GM04503 (cell line): ENCODE results near the gene ZBTB20.

Experiments used
- DNase-seq: peaks from one replicate; pipeline ENCODE4 v3.0.0-alpha.2; 2012; ENCODE audit warnings: low read depth

Gene ZBTB20

DNA sequence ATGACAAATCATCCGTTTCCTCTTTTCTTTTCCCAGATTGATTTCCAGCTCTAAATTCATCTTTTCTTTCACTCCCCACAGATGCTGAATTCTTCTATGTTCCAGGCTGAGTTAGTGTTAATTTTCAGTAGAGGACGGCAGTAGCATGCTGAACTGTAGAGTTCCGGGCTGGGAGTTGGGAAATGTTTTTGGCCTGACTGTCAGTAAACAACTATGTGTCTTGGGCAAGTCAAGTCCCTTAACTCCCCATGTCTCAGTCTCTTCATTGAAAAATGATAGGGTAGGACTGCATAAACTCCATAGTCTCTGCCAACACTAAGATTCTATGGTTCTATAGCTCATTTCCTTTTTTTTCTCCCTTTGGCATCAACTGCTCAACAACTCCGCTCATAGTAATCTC is 519.3 kb downstream of the ZBTB20 start:
- DNase-seq, result no peak

DNA sequence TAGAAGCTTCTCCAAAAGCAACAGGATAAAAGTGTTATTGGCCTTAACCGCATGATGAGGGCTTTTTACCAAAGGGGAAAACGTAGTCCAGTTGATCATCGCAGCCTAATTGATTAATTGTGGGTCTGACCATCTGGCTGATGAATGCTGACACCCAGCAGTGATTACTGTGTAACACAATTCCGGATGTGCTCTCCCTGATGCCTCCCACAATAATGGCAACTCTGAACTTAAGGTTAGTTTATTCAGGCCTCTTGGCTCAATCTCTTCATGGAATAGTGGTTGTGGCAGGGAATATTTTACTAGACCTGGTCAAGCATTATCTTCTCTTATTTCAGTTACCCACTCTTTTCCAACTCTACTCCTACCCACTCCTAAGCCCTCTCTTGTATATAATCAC is 520.3 kb downstream of the ZBTB20 start:
- DNase-seq, result no peak

DNA sequence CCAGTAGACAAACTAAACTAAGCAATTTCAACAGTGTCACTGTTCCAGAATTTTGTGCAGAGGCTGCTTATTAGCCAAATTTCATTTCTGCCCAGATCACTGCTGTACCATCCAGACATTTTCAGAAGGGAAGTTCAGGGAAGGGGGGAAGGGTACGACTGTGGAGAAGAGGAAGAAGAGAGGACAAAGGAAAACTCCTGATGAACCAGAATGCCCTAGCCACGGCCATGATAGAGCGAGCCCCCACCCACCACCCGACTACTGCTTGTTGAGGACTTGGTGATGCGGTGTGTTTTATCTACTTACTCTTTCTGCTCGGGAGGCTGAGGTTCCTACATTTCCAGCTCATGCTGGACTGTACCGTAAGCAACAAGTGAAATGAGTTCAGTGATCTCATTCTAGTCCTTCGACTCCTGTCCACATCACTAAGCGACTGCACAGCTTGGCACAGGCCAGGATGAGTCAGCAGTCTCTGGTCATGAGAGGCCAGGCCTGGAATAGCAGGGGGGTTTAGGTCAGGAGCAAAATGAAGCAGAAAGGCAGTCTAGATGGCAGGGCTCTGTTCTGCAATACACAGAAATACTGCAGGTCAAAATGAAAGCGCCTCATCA is 522.4 kb downstream of the ZBTB20 start:
- peak; percentile 92 for DNase-seq

DNA sequence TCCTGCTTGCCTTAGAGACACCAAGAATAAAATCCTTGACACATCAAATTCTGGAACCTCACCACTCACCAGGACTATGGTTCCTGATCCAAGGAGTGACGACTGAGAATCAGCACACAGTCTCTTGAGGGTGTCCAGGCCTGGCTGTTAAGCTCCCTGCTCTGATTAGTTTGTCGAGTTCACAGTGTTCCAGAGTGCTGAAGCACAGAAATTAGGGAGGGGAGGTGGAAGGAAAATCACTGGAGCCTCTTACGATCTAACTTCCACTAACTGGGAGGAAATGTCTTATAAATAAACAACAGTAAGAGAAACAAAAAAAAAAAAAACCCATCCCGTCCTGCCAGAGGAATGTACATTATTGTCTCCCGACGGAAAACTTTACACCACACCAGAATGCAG is 523.0 kb downstream of the ZBTB20 start:
- peak; percentile 34 for DNase-seq

DNA sequence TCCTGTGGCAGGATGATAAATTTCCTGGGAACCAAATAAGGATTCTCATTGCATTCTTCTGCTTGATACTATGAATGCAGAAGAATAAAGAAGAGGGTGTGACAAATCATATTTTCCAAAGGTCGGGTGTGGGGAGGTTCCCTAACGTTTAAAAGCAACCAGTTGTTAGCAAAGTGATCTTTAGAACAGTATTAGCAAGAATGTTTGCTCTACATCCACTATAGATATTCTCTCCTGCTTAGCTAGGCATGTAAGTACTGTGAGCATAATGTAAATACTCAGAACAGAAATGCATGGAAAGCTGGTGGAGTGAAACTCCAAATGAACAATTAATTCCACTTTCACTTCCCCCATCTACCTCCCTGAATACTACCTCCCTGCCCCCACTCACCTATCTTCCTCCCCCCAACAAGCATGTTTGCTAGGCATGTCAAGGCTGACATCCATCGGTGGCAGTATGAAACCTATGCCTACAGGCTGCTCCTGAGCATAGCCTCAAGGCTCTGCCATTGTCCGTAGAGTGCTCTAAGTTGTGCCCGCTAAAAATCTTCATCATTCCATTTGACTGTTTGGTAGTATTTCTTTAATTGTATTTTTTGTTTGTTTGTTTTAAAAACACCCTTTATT is 523.6 kb downstream of the ZBTB20 start:
- no peak for DNase-seq

DNA sequence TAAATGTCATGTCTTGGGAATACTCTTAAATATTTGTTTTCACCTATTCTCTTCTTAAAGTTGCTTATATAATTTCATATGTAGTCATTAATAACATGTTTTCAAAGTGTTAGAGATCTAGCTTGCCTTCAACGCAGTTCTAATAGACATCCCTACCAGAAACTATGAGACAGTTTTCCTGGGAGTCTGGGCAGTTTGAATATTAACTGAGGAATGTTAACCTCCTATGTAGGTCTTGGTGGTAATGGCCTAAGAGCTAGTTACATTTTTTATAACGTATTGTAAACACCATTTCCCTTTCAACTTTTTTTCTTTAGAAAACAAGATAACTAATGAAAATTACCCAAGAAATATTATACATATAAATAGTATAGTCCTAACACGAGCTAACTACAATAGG is 525.1 kb downstream of the ZBTB20 start:
- no peak for DNase-seq

DNA sequence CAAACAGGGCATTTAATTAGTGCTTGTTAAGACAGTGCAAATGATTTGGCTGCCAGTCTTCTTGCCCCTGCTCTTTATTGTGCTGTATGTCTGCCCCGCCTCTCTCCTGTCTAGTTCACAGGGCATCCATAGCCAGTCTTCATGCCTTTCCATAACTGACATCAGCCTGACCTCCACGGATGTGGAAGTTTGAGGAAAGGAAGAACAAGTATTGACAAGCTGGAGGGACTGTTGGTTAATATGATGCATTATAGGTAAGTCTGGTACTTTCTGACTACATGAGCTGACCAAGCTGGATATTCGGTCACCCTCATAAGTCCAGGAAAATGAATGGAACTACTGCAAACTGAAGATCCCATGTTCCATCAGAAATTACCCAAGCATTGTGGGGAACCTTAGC is 527.3 kb downstream of the ZBTB20 start:
- no peak for DNase-seq

DNA sequence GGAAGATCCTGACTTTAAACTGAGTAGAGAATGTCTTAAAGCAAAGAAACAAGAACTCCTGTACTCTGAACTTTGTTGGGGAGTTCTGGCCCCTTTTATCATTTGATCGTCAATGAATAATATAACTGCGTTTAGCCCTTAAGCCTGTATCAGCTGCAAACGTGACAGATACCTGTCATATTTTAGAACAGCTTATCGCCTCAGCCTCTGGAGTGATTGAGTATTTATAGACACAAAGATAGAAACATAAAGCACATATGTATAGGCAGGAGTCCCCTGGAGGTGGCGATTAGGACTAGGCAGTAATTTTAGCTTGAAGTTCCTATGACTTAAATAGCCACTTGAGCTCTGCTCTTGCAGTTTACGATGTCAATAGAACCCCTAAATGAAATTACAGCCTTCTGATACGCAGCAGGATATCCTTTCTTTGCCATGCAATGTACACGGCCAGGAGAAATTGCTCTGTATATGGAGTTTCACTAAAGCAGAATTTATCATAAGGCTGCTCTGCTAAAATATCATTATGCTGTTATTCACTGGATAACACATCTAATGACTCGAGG is 531.5 kb downstream of the ZBTB20 start:
- DNase-seq, result no peak

DNA sequence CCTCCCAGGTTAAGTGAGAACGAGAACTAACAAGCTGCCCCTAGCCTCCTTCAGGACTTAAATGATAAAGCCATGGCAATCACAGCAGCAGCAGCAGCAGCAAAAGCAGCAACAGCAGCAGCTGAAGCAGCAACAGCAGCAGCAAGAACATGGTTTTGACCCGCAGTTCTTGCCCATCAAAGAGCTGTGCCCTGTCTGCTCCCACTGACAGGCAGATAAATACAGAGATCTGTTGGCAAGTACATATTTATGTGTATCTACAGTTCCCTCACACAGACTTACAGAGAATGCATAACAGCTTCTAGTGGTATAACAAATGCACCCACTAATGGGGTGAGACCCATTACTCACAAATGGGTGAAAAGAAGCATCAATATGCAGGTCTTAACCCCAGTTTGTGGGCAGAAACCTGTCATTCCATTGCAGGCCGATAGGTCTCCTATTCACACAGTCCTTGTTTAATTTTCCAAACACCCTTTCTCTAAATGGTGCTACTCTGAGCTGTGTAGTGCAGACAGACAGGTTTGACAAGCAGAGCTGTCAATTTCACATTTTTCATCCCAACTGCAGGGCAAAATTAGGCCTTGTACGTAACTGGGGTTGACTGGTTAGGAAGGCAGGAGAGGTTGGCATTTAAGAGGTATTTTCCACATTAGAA is 537.0 kb downstream of the ZBTB20 start:
- no peak for DNase-seq

DNA sequence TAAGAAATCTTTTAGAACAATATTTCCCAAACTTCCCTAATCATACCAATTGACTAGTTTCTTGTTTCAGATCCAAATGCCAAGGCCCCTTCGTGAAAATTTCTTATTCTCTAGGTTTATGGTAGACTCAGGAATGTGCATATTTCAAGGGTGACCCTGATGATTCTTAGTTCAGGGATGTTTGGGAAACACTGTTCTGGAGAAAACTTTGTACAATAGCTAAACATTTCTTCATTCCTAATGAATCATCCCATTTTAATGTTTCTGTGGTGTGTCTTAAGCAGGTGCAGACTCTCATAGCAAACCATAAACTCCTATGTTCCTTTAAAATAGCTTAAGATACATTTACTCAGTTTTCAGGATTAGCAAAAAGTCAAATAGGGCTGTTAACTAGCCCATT is 538.8 kb downstream of the ZBTB20 start:
- DNase-seq, result peak; percentile 92

DNA sequence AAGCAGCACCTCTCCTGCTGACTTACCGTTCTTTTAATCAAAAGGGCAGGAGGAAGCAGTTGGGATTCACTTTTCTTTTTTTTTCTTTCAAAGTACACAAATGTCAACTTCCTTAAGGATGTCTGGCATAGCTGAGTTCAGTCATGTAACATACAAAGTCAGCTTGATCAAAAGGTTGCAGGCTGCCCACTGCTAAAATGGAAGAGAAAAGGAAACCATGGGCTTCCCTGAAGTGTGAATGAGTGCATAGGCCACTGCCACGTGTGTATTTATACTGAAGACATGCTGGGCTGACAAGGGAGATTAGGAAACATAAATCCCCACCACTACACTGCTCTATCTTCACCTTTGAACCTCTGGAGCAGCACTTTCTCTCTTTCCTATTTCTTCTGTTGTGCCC is 540.8 kb downstream of the ZBTB20 start:
- no peak for DNase-seq

DNA sequence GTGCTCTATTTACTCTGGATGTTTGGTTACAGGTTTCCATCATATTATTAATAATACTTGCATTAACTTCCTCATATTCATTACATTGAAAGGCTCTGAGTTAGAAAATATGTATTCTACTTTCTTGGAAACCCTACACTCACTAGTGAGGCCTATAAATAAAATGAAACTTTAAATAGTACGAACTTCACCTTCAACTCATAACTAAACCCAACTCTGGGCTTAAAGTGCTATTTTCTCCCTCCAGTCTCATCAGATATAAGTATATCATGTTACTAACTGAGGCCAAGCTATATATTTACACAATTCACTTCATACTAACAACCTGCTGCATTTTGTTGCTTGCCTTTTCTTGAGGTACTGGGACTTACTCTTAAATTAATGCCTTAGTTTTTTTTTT is 546.5 kb downstream of the ZBTB20 start:
- no peak for DNase-seq

DNA sequence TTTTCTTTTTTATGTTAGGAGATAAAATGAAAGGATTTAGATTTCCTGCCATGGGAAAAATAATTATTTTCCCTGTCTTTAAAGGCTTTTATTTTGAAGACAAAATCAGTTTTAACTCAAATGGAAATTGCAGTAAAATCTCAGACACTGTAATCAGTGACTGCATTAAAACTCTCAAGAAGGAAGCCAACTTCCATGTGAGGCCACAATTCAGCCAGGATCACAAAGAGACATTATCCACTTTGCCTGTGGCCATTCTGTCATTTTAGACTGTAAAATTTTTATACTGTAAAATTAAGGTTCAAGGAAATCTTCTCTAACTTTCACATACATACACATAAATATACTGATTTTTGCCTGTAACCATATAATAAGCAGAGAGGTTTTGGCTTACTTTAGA is 549.2 kb downstream of the ZBTB20 start:
- no peak for DNase-seq

DNA sequence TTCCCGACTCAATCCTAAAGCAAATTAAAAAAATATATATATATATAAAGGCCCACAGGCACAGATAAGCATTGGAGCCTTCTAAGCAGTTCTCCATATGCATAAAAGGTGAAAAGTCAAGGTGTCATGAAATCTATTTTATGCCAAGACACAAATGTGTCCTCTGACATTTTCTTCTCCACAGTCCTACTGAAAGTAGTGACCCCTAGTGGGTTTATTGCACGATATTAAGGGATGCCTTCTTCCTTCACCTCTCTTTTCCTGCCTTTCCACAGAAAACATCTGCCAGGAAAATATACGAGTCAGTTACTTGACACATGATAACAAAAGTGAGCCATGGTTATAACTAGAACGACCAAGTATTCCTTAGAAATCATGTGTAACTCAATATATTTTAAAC is 550.1 kb downstream of the ZBTB20 start:
- no peak for DNase-seq

DNA sequence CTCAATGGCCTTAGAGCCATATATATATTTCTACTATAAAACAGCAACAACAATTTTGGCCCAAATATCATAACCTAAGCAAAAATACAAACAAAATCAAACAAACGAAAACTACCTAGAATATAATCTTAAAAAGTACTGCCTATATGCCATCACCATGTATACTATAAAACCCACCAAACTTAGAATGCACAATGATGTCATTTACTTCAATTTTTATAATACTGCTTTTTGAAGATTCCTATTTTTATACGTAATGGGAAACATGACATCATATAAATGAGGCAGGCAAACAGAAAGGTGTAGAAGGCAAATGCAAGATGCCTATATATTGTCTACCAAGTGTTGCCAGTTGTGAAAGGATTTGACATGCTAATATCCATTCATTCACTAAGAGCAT is 550.9 kb downstream of the ZBTB20 start:
- no peak for DNase-seq

DNA sequence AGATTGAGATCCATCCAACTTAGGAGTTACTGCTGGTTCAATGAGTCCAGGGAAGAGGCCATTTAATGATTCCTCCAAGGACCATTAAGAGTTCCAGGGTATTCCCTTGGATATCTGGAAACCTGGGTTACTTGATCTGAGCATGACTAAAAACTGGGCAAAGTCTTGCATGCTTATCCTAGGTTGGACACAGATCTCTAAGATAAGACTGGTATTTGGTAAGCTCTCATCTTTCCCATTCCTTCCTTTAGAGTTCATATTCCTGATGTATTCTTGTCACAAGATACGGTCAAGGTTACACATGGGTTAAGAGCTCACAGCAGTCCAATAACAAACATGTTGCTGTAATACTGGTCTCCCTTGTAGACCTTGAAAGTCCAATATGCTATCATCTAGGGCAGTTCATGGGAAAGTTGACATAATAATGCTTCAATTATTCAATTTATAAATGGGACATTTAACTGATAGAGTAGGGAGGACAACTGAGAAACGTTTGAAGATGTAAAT is 551.5 kb downstream of the ZBTB20 start:
- no peak for DNase-seq

DNA sequence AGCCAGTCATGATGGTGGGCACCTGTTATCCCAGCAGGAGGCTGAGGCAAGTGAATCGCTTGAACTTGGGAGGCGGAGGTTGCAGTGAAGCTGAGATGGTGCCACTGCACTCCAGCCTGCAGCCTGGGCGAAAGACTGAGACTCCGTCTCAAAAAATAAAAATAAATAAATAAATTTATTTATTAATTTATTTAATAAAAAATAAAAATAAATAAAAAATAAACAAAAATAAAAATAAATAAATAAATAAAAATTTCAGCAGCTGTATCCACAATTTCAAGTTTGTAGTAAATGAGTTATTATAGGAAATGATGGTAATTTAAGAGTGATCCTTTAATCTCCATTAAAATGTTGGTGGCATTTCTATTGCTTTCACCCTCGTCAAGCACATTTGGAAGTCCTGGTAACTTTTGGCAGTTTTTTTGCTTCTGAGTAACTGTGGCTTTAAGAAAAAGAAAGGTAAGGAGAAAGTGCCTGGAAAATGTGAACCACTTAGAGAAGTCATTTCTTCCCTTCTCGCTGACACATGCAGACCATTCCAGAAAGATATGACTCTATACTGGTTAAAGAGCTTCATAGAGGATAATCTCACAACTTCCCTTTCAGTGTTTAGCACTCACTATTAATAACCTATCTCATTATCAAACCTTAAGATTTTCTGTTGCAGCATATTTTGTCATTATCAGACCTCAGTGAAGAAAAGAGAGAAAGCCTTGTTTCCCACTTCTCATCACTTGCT is 556.6 kb downstream of the ZBTB20 start:
- no peak for DNase-seq

DNA sequence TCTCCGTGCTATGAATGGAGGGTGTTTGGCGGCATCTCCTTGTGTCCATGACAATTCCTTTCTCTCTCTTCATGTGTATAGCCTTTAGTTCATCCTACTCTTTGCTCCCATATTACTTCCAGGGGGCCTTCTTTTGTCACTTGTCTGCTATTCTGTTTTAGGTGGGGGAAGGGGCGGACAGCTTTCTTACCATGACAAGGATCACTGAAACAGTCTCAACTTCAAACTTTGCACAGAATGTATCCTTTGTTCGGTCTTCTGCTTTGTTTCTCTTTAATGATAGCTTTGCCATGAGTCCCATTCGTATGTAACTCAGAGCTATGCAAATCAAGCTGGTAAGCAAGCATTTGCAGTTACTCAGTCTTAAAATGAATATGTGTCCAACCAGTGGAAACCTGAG is 559.1 kb downstream of the ZBTB20 start:
- DNase-seq, result no peak

DNA sequence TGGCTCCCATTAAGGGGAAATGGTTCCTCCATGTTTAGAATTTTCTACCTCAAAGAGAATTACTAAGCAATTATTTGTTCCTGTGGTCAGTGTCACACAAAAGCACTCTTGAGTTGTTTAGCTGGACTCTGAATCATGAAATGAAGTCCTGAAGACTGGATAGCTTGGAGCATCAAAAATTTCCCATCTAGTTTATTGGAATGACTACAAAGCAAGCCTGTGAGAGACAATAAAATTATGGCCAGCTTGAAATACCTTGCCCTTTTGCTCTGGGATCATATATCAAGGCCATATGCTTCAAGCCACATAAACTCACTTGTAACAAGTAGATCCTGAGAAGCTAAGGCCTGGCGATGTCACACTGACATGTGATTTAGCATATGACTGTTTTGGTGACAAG is 561.0 kb downstream of the ZBTB20 start:
- DNase-seq, result no peak

DNA sequence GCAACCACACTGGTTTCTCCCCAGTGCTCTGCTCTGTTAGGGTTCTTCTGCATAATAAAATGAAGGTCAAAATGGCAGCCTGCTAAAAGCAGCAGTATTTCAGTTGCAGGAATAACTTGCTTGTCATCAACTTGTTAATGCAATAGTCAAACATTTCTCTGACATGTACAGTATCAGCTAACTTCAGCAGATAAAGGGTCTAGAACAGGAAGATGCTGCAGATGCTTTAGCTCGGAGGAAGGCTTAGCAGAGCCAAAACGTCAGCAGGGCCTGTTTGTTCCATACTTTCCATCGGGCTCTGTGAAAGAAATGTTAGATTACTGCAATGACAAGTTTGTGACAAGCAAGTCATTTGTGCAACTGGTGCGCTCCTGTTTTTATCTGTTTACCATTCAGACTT is 561.4 kb downstream of the ZBTB20 start:
- no peak for DNase-seq

DNA sequence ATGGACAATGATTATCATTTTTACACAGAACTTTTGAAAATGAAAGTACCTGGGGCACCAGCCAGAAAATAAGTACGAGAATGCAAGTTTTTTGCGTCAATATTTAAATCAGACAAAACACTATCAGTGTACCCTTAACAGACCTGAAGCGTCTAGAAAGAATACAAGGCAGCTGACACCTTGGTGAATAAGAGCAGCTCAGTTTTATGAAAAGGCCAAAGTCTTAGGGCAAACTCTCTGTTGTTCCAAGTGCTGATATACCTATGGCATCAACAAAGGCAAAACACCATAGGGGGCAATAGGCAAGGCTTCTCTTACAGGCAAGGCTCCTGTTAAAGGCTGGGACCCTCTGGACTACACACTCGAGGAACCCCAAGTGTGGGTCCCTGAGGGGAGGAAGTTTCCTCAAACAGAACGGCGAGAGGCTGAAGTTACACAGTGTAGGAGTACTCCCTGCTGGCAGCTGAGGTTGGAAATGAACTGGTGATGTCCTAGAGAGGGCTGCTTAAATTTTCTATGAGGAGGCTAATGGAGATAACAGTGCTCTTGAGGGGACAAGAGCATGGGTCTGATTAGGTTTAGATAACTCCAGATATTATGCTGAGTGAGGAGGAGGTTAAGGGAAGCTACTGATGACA is 562.2 kb downstream of the ZBTB20 start:
- no peak for DNase-seq

DNA sequence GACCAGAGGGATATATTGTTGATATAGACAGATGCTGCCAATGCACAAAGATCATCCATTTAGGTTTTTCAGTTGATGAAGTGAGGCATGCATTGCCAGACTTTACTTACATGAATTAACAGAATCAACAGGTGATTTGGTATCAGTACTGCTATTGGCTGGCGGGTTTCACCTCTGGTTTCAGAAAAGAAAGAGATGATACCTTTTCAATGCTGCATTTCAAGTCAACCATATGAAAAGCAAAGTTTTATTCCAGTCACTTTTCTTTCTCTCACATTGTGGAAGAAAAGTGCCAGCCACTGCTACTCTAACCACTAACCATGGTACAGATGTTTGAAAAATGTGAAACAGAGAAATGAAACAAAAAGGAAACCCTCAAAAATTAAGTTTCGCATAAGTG is 564.2 kb downstream of the ZBTB20 start:
- DNase-seq, result no peak
